GM18511 (cell line): ENCODE results near the gene SPTLC3.
A peak's percentile ranks its signal among the peaks of the same experiment; 100 is the strongest.

Source experiments
- ATAC-seq: cut with Tn5 transposase; IDR thresholded peaks from one replicate; pipeline ENCODE4 v1.9.1; 2021; ENCODE audit warnings: mild to moderate bottlenecking, moderate library complexity; ENCODE audit not compliant: unreplicated experiment

Gene SPTLC3

DNA sequence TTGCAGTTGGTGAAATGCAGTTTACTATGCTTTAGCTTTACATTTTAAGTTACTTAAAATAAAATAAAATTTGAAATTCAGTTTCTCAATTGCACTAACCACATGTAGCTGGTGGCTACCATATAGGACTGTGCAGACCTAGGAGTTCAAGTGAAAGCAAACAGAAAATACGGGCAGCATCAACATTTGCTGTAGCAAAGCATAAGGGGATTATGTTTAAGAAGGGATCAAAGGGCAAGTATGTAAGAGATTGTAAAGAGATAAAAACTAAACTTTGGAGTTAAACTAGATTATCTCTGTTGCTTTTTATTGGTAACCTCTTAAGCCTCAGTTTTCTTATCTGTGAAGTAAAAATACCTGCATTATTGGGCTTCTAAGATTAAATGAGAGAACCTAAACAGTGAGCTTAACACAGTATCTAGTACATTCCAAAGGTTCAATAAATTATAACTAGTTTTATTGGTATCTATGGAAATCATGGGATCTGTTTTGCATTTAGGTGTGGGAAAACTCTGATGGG, 81.2 kb downstream of the SPTLC3 start:
- ATAC-seq: no peak

DNA sequence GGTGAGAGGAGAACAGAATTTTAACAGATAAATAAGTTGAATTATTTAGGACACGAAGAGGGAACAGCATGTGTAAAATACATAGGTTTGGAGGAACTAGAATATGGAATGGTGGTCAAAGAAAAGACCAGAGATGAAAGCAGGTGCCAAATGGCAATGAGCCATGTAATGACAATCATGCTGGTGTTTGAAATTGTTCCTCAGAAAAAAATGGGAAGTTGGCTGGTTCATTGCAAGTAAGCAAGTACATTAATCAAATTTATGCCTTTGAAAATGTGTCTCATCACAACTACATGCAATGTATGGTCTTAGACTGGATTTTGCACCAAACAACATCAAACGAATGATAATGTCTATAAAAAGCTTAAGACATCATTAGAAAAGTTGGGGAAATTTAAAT, 83.3 kb downstream of the SPTLC3 start:
- ATAC-seq: no peak

DNA sequence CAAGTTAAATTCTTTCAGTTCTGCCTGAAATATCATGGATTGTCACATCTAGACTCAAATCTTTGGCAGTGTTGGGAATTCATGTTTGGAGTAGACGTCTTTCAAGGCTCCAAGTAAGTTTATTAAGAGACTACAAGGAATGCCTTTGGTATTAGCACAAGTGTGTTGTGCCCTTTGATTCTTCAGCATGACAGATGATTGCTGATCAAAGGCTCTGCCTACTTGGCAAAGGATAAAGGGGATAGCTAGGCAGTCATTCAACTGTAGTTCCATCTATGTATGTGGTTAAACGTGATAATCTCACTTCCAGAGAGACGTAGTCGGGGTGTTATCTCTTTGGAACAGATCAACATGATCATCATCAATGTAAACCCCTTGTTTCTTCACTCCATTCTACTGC, 86.2 kb downstream of the SPTLC3 start:
- no peak for ATAC-seq

DNA sequence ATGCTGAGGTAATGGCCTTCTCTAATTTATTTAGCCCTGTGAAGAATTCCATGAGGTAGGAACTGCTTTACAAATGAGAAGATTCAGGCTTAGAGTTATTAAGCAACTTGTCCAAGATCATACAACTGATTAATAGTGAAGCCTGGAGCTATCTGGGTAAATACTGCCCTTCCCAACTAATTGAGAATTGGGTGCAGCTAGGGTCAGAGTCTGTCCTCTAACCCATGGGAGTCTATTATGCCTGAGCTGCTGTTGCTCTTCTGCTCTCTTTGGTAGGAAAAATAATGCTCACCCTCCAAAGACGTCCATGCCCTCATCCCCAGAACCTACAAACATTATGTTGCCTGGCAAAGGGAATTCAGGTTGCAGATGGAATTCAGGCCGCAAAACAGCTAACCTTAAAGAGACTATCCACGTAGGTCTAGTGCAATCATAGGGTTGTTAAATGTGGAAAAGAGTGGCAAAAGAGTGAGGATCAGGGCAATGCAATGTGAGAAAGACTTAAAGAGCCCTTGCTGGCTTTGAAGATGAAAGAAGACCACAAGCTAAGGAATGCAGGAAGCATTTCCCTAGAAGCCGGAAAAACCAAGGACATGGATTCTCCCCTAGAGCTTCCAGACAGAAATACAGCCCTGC, 90.1 kb downstream of the SPTLC3 start:
- ATAC-seq: no peak

DNA sequence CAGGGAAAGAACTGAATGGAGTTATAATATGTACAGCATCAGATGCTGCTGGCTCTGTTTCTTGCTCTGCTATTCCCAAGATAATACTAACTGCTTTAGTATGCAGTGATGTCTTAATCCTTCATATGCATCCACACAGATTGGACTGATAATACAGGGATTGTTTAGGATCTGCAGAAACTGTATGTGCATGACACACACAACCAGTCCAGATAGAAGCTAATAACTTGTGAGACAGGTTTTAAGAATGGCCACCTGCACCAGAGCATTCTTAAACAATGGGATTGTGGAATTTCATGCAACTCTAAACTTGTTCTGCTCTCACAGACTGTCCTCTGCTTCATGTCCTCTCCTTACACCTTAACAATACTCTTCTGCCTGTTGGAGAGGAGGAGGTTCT, 90.9 kb downstream of the SPTLC3 start:
- no peak for ATAC-seq

DNA sequence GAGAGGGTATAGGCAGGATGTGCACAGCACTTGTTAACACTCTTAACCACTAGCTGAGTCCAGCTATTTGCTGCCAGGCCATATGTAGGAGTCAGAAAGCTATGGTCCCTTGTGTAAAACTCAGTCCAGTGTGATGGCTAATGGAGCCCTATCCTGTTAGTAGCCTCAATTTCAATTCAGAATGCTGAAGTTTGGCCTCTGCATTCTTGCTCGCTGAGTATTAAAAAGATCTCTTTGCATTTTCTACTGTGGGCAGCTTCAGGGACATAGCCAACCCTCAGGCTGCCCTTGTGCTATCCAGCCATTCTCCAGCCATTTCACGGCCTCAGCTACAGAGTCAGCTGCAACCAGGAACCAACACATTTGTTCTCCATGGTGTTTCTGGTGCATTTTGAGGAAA, 92.5 kb downstream of the SPTLC3 start:
- ATAC-seq: no peak

DNA sequence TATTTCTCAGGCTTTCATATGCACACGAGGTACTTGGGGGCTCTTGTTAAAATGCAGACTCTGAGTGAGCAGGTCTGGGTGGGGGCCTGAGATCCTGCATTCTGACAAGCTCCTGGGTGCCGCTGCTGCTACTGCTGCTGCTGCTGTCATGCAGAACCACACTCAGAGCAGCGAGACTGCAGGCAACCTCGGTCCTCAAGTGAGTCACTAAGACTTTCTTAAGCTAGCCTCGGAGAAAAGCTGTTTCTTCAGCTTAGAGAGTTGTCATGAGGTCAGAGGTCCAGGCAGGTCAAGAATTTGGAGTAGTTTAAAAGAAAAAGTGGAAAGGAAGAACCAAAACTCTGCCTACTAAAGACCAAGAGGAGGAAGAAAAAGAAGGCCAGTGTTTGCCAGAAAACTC, 92.9 kb downstream of the SPTLC3 start:
- no peak for ATAC-seq

DNA sequence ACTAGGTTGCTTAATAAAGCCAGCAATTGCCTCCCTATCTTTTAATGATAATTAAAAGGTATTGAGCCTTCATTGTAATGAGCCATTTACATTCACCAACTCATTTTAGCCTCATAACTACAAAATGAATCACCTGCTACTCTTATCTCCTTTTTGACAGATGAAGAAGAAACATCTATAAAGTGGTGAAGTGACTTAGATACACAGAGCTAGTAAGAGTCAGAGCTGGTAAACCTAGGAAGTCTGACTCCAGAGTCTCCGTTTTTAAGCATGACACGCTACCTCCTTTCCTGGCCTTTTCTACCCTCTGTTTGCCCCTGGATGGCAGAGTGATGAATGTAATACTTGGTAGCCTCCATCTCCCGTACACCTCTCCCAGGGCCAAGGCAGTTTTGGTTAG, 93.5 kb downstream of the SPTLC3 start:
- ATAC-seq: no peak

DNA sequence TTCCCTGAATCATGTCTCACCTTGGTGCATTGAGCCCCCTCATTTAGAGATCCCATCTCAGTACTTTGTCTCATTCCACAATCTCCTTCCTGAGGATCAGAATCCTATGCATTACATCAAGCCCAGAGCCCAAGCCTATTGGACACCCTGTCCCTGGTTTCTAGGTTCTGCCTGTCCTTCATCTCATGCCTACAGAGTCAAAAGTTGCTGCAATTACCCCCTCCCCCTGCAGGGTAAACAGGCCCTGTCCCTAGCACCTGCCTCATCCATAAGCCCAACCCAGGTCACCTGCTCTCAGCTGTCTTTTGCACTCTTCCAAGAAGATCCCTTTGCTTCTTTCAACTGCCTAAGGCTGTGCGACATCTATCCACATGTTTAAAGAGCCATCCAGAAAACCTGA, 93.9 kb downstream of the SPTLC3 start:
- ATAC-seq: no peak

DNA sequence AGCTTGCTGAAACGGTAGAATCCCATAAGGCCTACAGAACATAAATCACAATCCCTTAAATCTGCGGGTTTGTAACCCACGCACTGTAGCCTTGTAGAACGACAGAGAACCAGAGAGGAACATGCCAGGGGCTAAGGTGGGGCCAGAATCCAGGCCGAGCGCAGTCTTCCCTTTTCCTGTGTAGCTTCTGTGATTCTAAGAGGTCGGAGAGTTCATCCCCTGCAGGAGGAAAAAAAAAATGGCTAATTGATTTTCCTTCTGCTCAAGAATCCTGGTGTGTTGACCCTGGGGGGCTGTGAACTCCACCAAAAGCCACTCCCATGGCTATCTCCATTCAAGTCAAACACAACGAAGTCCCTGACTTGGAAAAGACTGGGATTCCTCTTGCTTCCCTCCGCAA, 96.3 kb downstream of the SPTLC3 start:
- no peak for ATAC-seq

DNA sequence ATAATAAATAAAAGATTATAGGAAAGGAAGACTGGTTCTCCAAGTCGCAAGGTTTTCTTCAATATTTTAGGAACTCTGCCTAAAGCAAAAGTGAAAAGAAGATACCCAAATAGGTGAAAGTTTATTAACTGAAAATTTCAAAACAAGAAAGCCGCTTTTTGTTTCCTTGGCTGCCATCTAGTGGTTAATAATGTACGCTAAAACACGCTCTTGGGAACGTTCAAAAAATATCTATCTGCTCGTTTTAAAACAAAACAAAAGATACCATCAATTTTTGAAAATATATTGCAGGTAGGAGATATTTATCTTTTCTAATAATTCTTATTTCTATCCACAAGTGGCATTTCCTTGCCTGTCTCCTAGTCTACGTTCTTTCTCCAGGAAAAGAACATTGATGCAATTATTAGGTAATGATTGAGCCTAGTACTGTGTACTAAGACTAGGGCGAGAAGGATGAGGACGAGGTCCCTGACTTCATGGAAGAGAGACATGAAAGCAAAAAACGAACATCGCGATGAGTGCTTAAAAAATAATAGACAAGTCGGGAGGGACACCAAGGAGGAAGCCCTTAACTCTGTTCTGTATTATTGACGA, 97.2 kb downstream of the SPTLC3 start:
- no peak for ATAC-seq

DNA sequence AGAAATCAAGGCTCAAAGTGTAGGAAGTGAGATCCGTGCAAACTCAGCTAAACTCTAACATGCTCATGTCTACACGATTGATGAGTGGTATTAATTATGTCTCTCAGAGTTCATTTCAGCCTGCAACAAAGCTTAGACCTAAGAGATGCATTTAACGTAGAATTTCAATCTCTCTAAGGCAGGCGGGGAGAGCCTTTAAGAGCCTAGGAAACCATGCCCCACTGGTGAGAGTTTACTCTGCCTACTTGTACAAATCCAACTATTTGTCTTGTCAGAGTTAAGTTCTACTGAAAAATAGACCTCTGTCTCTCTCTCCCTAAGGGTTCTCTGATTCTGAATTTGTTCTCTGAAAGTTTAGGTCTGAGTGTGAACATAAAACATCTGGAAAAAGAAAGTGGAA, 100.9 kb downstream of the SPTLC3 start:
- ATAC-seq: no peak

DNA sequence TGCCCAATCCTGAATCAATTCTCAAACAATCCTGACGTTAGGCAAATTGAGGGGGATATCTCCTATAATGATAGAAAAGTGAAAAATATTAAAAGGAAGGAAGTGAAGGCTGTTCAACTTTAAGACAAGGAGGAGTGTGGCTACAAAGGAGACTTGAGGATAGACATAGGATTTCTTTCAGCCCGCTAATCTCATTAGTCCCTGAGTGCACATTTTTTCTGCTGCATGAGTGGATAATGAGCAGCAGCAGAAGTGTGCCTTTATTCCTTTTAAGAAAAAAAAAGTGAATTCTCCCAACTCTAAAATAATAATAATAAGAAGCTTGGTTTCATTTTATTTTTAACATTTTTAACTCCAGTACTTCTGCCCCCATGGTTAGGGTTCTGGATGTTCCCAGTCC, 102.0 kb downstream of the SPTLC3 start:
- no peak for ATAC-seq

DNA sequence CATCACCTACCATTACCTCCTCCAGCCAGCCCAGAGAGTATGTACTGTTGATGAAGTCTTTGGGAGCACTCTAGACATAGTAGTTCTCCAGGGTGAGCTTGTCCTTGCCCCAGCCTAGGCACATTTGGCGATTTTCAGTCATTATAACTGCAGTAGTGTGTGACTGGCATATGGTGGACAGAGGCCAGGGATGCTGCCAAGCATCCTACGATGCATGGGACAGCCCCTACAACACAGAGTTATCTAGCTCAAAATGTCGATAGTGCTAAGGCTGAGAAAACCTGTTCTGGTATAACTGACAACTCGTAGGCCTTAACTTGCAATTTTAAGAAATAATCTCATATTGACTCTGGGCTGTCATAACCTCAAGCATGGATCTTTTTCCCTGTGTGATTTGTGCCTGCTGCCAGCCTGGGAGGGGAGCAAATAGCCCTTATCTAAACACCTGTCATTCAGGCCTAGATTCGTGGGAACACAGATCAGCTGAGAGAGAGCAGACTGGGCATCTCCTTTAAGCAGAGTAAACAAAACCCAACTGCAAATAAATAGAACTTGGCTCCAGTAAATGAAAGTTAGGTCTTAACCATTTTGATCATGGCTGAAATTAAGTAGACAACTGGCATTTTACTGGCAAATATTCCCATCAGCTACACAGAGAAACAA, 102.6 kb downstream of the SPTLC3 start:
- no peak for ATAC-seq

DNA sequence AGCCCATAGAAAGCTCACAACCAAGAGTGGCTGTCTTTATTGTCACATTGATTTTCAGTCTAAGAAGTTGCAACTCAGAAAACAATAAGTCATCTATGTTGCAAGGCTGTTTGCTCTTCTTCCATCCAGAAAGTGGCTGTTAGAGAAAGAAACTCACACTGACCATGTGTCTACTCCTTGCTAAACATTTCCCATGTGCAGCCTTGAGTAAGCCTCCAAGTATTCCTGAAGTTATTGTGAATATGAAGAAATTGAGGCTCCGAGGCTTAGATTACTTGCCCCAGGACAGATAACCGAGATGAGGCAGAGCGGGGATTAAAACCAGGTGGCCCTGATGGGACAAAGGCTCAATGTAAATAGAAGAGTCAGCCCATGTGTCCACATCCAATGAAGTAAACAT, 105.0 kb downstream of the SPTLC3 start:
- no peak for ATAC-seq

DNA sequence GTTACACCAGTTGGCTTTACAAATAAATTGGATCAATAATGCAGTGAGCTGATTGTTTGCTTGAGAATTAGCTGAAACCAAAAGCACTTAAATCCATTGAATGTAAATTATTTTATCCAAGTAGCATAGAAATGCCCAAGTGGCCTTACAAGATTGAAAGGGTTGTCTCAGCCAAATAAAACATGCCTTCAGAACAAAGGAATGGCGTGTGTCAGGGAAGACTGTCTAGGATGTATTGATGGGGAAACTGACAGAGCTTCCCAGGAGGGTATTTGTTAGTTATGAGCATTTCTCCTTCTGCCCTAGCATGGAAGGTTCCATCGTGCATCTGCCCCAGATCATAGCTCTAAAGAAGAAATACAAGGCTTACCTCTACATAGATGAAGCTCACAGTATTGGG, 108.4 kb downstream of the SPTLC3 start:
- ATAC-seq: no peak

DNA sequence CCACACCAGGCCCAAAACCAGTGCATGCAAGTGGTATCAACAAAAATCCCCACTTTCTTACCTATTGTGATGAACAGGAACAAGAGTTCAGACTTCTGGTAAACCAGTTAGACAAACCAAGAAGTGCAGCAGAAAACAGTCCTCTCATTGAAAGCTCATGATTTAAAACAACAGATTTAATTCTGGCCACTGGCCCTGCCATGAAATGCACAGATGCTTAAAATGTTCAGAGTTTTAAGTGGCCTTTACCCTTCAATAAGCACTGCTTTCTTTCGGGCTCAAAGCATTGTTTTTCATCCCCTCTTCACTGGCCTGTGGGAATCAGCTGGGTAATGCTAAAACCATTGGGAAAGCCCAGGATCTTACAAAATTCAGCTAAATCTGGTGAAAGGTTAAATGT, 109.9 kb downstream of the SPTLC3 start:
- ATAC-seq: no peak

DNA sequence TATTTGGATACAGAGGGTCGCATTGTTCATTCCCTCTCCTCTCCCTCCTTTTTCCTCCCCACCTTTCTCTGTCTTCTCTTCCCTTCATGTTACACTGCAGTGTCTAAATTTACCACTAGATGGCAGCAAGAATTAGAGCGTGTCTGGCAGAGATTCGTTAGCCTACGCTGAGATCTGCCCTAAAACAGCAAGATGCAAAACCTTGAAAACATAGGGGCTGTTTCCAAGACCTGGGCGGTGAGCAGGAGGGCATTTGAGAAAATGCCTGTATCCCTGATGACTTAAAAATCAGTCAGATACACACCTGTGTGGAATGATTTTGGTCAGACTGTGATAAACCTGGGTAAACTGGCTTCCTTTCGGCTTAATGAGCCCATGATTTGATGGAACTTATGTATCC, 110.8 kb downstream of the SPTLC3 start:
- ATAC-seq: peak; percentile 73

DNA sequence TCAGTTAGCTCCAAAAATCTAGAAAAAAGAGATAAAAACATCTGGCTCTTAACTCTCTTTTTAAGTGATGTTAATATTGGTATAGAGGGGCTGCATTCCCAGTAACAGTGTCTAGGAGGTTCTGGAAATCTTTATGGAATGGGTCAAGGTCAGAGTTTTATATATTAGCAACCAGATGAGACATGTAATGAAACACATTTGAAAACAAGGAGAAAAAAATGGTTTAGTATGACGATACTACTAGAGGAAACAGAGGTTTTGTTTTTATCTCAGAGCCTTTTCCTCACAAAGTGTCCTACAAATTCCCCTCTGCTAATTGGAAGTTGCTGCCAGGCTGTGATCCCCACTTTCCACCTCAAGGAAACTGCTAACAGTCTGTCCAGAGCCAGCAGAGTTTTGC, 111.7 kb downstream of the SPTLC3 start:
- no peak for ATAC-seq

DNA sequence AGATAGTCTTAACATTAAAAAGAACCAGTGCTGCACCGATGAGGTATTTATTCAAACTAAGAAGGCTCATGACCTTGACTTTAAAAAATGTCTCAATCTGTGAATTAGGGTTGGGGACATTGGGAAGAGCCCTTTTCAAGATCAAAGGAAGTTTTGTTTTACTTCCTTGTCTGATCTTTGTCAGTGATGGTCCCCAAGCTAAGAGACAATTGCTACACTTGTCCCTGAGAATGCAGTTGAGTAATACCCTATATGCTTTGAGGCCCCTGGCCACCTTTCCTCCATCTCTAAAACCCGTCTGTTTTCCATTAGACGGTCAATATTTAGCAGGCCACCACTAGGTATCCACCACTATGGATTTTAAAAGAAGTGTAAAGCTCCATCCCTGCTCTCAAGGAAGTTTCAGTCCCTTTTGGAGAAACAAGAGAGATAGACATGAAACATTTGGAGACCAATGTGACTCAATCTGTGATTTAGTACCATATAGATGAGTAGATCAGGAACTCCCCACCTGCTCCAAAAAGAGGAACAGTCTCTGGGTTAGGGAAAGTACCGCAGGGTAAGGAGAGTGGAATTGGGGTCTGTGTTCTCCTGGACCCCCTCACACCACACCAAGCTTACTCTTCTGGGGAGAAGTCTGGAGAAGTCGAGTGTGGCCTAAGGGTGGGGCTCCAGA, 113.2 kb downstream of the SPTLC3 start:
- peak; percentile 60 for ATAC-seq

DNA sequence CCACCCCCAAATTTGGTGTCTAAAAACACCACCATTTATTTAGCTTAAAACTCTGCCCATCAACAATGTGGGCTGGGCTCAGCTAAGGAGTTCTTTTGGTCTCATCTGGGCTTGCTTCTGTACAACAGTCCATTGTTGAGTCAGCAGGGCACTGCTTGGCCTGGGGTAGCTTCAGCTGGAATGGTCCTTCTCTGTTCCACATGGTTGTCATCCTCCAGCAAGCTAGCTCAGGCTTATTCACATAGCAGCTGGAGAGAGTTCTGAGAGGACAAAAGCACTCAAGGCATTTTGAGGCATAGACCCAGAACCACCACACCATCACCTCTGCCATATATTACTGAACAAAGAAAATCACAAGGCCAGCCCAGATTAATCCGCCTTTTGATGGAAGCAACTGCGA, 116.7 kb downstream of the SPTLC3 start:
- ATAC-seq: no peak

DNA sequence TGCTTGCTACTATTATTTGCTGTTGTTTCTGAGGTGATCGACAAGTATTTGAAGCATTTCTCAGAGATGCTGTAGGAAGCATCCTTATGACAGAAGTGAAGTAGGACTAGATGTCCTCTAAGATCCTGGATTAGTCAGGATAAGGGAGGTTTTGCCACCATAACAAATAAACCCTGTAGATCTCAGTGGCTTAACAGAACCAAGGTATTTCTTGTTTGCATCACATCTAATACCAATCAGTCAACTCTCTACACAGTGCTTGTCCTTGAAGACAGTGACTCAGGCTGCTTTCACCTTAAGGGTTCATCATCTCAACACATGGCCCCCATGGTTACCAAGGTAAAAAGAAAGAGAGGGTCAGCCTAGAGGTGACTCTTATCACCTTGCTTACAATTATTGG, 119.4 kb downstream of the SPTLC3 start:
- no peak for ATAC-seq
